A549 (cell line): Measurements from ENCODE around the gene CLPSL1.

Experiments
- CHD2 ChIP-seq: fragments of 150-350 bp; IDR thresholded peaks from 2 replicates; pipeline ENCODE4 v1.6.1; 2014; ENCODE audit warnings: low read length; ENCODE audit not compliant: partially characterized antibody
- CTCF ChIP-seq: fragments of >200 bp; sonication (Bioruptor Twin); formaldehyde crosslinking; IDR thresholded peaks from 3 replicates; pipeline ENCODE4 v1.5.1; 2016
- EP300 ChIP-seq, 2 experiments: fragments of >200 bp; sonication (Bioruptor Twin); formaldehyde crosslinking; IDR thresholded peaks; 2 replicates in 1 of 2; 3 replicates in 1 of 2; pipeline ENCODE4 v1.6.1; 2016 to 2017
- HEYL ChIP-seq: fragments of 250-450 bp; sonication (Bioruptor Pico); IDR thresholded peaks from 2 replicates; pipeline ENCODE4 v1.8.0; 2021; ENCODE audit warnings: mild to moderate bottlenecking, moderate library complexity
- JUN ChIP-seq, 2 experiments: fragments of >200 bp; sonication (Bioruptor Twin); formaldehyde crosslinking; IDR thresholded peaks; 2 replicates in 1 of 2; 3 replicates in 1 of 2; pipeline ENCODE4 v1.6.1; 2016 to 2017
- JUNB ChIP-seq: fragments of >200 bp; sonication (Bioruptor Twin); formaldehyde crosslinking; IDR thresholded peaks from 2 replicates; pipeline ENCODE4 v1.6.1; 2016
- KDM5A ChIP-seq: fragments of 200-600 bp; sonication (generic); IDR thresholded peaks from 2 replicates; pipeline ENCODE4 v1.6.1; 2016; ENCODE audit warnings: antibody characterized with exemption, mild to moderate bottlenecking
- POLR2A ChIP-seq: IDR thresholded peaks from 2 replicates; pipeline ENCODE4 v1.6.1; 2012; ENCODE audit warnings: mild to moderate bottlenecking, low read length
- POLR2AphosphoS2 ChIP-seq: conservative IDR thresholded peaks from 2 replicates; pipeline ENCODE4 v1.6.1; 2012; ENCODE audit warnings: low read length, improper control_type of control experiment, inconsistent platforms
- RCOR1 ChIP-seq: fragments of 150-350 bp; IDR thresholded peaks from 2 replicates; pipeline ENCODE4 v1.6.1; 2014; ENCODE audit warnings: antibody characterized with exemption, low read length, low read depth
- TP53 ChIP-seq: fragments of 250-450 bp; sonication (Bioruptor Pico); IDR thresholded peaks from 2 replicates; pipeline ENCODE4 v1.5.0; 2021; ENCODE audit warnings: mild to moderate bottlenecking, moderate library complexity
- TF ChIP-seq, protein P1 (sequence below): IDR thresholded peaks from 2 replicates; pipeline ENCODE4 v1.6.1; 2012
- TF ChIP-seq, protein P2 (sequence below): fragments of >200 bp; sonication (Bioruptor Twin); formaldehyde crosslinking; IDR thresholded peaks from 3 replicates; pipeline ENCODE4 v1.6.1; 2016
- TF ChIP-seq, protein P3 (sequence below): fragments of 450-650 bp; IDR thresholded peaks from 2 replicates; pipeline ENCODE4 v1.6.1; 2014; ENCODE audit warnings: antibody characterized with exemption

DNA sequence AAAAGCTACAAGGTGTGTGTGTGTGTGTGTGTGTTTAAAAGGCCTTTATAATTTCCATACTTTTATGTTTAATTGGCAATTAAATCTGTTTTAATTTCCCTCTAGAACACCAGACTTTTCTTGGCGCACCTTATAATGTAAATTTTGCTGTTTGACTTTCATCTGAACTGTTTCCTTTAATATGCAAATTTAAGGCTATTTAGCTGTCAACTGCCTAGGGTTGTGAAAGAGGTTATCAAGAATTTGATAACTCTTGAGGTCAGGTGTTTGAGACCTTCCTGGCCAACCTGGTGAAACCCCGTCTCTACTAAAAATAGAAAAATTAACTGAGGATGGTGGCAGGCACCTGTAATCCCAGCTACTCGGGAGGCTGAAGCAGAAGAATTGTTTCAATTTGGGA, 20.3 kb downstream of the CLPSL1 start:
- TF ChIP-seq, protein P1, sequence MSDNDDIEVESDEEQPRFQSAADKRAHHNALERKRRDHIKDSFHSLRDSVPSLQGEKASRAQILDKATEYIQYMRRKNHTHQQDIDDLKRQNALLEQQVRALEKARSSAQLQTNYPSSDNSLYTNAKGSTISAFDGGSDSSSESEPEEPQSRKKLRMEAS, result no peak
- no peak for TF ChIP-seq CTCF
- no peak for TF ChIP-seq CHD2
- TF ChIP-seq EP300 (IDR thresholded peaks at IDR 0.05), result no peak
- TF ChIP-seq HEYL (CRISPR knock-in tag), result no peak
- TF ChIP-seq POLR2A, result no peak
- no peak for TF ChIP-seq JUN (IDR thresholded peaks at IDR 0.05)
- no peak for TF ChIP-seq POLR2AphosphoS2
- no peak for TF ChIP-seq KDM5A
- no peak for TF ChIP-seq RCOR1
- TF ChIP-seq TP53, result no peak
- TF ChIP-seq, protein P2, sequence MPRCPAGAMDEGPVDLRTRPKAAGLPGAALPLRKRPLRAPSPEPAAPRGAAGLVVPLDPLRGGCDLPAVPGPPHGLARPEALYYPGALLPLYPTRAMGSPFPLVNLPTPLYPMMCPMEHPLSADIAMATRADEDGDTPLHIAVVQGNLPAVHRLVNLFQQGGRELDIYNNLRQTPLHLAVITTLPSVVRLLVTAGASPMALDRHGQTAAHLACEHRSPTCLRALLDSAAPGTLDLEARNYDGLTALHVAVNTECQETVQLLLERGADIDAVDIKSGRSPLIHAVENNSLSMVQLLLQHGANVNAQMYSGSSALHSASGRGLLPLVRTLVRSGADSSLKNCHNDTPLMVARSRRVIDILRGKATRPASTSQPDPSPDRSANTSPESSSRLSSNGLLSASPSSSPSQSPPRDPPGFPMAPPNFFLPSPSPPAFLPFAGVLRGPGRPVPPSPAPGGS, result no peak
- TF ChIP-seq JUNB, result no peak
- TF ChIP-seq, protein P3, sequence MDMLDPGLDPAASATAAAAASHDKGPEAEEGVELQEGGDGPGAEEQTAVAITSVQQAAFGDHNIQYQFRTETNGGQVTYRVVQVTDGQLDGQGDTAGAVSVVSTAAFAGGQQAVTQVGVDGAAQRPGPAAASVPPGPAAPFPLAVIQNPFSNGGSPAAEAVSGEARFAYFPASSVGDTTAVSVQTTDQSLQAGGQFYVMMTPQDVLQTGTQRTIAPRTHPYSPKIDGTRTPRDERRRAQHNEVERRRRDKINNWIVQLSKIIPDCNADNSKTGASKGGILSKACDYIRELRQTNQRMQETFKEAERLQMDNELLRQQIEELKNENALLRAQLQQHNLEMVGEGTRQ, result no peak
